Measurements from ENCODE around the gene SEMA3G.

The SEMA3G gene

DNA sequence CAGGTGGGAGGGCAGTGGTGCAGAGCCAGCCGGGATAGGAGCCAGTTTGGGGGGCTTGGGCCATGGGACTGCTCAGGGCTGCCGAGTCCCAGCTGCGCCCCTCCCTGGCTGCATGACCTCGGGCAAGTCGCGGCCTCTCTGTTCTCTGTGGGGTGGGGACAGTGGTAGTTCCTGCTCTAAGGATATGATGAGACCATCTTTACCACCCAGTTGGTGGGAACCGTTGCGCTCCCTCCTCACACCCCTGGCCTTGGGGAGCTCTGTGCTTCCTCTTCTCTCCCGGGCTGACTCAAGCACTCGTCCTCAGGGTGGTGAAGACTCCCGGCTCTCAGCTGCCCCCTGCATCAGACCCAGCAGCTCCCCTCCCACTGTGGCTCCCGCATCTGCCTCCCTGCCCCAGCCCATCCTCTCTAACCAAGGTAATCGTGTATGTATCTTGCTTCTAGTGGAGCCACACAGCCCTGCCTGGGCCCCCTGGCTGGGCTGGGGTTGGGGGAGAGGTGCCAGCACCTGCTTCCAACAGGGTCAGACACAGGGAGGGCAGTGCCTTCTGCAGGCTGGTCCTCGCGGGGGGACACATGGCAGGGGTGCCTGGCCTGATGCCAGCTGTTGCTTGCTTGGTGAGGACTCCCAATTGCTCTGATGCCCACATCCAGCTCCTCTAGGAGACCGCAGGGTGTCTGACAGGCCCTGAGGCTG, 35.1 kb upstream of the SEMA3G start:
- DNase-seq, result no peak

DNA sequence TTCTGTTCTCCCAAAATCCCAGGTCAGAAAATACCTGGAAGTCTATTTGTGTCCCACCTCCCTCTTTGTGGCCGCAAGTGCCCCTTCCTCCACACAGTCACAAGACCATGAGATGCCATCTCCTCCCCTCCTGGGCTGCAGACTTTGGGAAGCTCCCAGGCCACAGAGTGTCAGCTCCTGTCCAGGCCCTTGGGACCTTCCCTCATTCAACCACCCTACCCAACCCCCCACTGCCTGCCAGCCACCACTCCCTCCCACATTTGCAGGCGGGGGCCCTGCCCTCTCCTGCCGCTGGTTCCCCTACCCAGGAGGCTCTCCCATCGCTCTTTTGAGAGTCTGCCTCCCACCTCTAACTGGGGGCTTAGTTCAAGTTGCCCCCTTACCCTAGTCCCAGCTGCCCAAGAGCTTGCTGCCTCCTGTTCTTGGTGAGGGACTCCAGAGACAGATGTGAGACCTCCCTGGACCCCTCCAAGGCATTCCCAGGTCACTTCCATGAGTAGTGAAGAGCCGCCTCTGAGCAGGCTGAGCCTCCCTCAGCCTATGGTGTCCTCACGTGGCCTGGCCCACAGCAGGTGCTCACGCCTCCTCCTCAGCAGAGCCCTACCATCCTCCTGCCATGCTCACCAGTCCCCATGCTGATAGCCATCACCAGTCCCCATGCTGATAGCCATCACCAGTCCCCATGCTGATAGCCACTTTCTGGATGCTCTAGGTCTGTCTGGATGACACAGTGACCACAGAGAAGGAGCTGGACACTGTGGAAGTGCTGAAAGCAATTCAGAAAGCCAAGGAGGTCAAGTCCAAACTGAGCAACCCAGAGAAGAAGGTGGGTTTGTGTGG, 34.4 kb upstream of the SEMA3G start:
- no peak for DNase-seq

DNA sequence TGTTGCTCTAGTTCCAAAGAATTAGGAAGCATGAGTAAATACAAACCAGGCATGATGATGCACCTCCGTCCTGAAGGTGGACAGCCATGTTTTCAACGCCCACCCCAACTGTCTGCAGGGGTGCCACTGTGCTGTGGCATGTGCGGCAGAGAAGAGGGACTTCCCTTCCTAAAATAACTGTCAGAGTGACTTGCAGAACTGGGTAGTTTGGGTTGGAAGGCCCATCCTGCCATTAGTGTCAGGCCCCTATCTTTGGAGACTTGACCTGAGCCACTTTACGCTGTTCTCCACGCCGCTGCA, 32.8 kb upstream of the SEMA3G start:
- no peak for DNase-seq

DNA sequence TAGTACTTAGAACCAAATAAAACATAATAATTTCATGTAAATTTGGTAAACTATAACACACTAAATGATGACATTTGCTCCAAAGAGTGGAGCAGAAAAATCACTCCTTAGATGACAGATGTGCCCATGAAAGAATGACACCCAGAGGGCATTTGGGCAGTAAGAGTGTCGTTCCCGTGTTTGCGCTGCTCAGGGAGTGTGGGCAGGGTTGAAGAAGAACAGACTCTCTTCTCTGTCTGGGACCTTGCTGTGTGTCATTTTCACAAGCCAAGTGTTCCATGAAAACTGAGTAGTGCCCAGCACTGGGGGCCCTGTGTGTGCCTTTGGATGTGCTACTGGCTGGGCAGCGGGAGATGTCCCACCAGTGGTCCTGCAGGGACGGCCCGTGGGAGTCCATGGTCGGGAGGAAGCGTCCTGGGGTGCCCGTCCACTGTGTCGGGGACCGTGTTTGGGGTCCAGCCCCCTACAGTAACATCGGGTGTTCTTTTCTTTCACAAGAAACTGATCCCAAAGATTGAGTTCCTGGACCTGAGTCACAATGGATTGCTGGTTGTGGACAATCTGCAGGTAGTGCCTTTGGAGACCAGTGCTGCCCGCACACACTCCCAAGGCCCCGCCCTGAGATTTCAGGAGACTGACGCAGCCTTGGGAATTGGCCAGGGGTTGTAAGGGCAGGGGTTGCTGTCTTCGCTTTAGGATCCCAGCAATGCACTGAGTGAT, 32.3 kb upstream of the SEMA3G start:
- no peak for DNase-seq

DNA sequence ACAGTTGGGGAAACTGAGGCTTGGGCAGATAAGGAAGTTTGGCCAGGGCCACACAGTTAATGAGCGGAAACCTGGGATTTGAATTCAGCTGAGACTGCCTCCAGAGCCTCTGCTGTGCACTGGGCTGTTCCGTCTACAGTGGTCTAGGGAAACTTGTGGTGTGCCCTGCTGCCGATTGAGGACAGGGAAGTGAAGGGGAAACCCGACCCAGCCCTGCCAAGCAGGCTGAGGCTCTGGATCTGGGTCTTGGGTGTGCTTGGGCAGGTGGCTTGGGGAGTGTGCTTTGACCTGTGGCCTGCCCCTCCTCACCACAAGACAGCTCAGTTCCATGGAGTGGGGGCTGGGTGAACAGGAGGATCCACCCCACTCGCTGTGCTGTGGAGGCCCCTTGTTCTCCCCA, 28.1 kb upstream of the SEMA3G start:
- no peak for DNase-seq

DNA sequence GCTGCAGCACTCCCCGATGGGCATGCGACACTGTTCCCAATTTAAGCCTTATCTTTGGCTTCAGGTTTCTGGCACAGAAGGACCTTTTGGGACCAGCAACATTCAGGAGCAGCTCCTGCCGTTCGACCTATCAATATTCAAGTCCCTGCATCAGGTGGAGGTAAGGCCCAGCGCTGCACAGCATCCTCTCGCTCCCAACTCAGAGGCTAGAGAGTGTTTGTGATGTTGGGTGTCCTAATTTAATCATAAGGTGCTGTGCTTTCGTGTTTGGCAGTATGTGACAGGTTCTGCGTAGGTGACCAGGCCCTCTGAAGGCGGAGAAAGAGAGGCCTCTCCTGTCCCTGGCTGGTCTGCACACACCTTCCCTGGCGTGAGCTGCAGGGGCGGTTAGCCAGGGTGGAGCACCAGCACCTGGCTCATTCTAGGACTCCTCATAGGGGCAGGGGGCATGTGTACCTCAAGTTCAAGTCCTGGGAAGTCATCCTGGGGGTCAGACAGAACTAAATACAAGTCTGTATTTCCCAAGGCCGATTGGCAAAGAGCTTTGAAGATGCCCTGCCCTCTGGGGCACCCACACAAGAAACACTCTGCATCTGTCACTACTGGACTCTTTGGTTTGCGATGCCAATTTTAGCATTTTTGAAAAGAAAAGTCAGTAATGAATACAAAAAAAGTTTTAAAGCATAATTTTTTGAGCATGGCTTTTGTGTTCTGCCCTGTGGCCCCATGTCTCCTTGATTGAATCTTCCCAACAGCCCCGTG, 27.5 kb upstream of the SEMA3G start:
- DNase-seq, result no peak

DNA sequence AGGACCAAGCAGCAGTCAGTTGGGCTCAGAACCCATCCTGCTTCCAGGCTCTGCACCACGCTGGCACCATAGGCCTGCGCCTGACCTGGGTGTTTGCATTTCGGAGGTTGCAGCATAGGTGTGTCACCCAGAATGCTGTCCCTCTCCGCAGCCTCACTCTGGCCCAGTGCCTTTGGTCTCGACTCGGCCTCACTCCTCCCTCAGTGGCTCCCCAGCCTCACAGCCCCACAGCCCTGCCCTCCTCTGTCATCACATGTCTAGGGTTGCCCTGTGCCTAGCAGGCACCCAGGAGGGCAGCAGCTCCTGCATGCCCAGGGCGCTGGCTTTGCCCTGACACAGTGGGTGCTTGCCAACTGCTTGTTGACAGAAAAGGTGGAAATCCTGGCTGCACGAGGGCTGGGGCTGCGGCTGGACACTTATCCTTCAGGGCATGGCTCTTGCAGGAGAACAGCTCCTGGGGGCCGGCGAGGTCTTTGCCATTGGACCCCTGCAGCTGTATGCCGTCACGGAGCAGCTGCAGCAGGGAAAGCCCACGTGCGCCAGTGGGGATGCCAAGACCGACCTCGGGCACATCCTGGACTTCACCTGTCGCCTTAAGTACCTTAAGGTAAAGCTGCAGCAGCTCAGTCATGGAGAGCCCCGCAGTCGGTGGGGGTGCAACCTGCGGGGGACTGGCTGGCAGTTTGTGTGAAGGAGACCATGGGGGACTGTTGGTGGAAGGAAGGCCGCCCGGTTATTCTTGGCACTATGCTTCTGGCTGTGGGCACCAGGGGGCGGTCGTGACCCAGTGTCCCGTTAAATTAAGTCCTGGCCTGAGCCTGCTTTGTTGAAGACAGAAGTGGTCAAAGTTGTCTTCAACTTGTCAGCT, 26.7 kb upstream of the SEMA3G start:
- peak in 34 of 58 donors; percentile 17 to 69 (median 38) for DNase-seq

DNA sequence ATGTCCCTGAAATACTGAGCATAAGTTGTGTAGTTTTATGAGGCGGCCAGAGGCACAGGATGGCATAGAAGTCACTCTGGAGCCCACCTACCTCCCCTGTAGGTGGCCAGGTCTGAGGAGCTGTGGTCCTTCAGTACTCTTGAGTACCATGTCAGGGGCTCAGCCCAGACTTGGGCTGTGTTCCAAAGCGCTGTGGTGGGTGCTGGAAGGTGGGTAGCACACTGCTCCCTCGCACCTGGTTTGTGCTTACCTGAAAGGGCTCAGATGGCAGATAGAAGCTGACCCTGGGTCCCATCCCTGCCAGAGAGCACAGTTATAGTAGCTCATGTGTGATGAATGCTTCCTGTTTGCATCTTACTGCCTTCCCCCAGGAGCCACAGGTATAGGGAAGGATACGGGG, 26.0 kb upstream of the SEMA3G start:
- DNase-seq, result no peak

DNA sequence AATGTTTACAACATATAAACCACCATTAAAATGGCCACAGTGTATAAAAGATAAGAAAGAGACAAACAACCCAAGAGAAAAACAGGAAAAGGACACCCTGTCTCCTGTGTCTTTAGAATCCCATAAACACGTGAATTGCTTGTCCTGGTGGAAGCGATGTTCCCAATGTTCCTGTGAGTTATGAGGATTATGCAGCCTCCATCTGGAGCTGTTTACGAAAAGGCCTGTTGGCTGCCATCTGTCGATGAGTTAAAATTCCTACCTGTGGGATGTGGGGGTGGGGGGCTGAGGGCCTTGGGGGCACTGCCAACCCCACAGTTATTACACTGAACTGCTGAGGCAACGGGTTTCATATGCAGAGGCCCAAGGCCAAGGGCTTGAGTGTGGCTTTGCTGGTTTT, 24.1 kb upstream of the SEMA3G start:
- peak in 2 of 58 donors; percentile 12 to 44 for DNase-seq

DNA sequence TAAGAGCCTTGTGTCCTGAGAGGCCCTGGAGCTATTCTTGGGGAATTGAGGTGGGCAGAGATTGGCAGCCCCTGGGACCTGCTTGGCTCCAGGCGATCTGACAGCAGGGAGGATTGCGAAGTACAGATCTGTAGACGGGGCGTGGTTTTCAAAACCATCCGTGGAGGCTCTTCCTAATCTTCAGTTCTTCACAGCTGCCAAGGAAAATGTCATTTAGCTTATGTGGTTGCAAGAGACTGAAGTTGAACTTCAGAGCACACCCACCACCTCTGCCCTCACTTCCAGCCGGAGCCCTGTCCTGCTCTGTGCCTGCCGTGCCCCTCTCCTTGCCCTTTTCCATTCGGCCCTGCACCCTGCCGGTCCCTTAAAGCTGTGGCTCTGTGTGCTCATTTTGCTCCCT, 23.4 kb upstream of the SEMA3G start:
- peak in 6 of 58 donors; percentile 13 to 54 (median 37) for DNase-seq

DNA sequence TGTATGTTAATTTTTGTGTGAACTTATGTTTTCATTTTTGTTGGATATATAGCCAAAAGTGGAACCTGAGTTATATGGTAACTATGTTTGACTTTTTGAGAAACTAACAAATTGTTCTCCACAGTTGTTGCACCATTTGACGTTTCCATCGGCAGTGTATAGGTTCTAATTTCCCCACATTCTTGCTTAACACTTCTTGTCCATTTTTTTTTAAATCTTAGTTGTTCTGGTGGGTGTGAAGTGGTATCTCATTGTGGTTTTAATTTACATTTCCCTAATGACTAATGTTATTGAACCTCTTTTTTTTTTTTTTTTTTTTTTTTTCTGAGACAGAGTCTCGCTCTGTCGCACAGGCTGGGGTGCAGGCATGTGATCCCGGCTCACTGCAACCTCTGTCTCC, 18.5 kb upstream of the SEMA3G start:
- DNase-seq, result no peak

DNA sequence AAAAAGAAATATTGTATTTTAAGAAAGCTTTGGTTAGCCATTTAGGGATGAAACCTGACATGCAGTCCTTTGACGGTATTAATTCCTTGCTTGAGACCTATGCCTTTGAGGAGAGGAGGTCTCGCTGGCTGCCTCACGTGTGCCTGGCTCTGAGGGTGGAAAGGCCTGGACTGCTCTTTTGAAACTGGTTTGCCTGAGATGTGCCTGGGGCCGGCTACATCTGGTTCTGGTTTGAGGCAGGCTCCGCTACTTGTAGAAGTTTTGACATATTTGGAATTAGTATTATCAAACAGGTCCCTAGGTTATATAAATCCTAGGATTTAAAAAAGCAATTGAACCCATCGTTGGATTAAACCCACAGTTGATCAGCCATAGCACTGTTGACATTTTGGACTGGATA, 17.0 kb upstream of the SEMA3G start:
- no peak for DNase-seq

DNA sequence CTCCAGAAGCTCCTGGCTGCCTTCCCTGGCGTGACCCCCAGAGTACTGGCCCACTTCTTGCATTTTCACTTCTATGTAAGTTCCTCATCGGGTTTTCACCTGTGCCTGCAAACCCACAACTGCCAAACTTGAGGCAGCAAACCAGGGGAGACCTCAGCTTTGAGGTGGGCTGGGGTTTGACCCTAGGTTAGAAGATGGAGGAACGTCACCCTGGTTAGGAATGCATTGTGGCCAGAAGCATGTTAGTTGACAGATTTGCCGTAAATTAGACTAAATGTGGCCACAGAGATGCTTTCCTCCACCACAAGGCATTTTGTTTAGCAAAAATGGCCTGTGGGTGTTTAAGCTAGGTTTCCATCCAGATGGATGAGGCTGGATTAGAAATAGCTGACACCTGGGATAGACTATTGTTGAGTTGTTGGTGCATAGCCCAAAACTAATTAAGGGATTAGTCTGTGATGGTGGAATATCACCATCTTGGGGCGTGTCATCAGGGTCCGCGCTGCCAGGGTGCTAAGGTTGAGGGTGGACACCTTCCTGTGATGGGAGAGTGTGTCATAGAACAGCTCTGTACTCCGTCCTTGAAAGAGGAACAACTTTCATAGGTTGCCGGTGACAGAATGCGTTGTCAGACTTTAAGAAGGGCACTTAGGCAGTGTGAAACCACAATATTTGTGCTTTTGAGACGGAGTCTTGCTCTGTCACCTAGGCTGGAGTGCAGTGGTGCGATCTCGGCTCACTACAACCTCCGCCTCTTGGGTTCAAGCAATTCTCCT, 14.1 kb upstream of the SEMA3G start:
- no peak for DNase-seq

DNA sequence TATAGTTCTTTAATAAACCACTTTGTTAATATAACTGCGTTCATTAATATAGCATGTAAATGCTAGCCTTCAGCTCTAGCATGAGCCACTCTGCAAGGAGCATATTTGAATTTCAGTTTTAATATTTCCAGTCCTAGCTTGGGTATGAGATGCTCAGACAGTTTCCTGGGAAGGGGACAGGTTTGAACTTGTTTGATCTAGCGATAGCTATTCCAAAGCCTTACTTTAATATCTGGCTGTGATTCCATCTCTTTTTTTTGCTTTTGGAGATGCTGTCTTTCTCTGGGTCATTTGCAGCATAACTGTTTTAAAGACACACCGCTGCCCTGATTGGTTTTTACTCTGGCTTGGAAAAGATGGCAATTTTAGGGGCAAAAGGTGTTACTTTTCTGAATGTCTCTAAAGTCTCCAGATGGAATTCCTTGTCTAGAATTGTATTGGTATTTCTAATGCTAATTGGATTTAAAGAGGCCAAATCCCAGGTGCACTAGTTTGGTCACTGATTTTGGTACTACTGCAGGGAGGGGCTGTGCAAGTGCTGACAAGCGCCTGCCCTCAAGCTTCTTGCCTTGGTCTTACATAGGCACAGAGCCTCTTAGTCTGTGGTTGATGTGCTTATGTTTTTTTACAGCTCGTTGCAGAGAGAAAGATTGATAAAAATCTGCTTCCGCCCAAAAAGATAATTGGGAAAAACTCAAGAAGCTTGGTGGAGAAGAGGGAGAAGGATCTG, 13.3 kb upstream of the SEMA3G start:
- DNase-seq, result no peak

DNA sequence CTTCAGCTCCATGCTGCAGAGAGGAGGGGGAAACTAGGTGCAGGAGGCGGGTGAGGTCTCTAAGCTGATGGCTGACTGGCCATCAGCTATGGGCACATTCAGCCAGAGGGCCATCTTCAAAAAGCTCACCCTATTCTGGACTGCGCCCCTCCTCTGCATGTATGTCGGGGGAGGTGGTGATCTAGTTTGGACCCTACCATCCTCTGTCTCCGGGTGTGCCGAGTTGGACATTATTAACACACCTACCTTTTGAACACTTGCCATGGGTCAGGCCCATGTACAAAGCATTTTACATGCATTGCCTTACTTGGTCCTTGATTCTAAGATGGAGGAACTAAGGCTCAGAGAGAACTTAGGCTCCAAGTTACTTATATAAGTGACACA, 11.9 kb upstream of the SEMA3G start:
- no peak for DNase-seq

DNA sequence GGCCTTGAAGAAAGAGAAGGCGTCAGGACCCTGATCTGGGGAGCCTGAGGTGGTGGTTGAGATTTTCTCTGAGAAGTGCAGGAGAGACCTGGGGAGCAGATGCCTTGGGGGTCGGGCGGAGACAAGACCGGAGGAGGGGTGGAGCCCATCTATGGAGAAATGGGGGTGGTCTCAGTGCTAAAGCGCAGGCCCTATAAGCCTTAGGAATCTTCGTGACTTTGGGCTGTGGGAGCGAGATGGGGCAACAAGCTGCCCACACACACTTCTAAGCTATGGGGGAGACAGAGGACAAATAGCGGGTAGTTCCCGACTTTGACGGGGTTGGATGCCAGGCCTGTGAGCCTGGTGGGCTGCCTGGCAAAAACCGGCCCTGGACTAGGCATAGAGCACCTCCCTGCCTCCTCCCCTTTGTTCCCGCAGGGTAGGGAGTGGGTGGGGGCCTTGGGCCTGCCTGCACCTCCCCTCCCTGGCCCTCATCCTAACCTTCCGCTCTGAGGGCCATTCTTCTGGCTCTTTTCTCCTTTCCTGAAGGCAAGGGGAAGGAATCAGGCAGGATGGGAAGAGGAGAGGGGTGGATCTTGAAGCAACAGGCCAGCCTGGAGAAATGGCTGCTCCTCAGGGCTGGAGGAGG, 11.4 kb upstream of the SEMA3G start:
- peak in 13 of 58 donors; percentile 7 to 46 (median 27) for DNase-seq

DNA sequence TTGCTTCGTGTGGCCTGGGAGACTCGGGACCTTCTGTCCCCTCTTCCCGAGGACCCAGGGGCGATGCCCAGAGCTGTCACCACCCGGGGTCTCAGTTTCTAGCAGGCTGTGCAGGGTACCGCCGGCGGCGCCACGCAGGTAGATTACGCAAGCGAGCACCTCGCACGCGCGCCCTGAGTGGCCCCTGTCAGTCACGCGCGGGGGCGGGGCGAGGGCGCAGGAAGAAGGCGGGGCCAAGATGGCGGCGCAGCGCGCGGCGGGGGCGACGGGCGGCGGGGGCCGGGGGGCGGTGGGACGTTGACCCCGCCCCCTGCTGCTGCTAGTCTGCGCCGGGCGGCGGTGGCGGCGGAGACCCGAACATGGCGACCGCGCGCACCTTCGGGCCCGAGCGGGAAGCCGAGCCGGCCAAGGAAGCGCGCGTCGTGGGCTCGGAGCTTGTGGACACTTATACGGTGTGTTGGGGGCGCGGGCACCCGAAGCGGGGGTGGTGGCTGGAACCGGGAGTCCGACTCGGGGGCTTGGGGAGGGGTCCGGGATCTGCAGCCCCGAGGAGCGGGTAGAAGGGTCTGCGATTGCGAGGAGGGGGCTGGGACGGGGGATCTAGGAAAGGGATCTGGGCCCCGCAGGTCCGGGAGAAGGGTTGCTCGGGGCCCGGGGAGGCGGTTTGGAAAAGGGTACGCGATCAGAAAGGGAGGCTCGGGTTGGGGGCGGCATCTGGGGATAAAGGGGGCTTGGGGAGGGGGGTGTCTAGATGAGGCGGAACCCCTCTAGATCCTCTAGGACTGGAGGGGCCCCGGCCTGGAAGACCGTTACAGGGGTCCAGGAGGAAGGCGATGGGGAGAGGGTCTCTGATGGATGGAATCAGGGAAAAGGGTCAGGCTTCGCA, 10.6 kb upstream of the SEMA3G start, which contains the start of gene NISCH:
NISCH (plus strand) TSS at position 322 of the 886 bp plus-strand sequence; CDS start at position 360, 38 bp downstream.
- peak in 56 of 58 donors; percentile 15 to 89 (median 72) for DNase-seq
